ENCODE data around the gene MAGI3.
"Not testable (repeated sequence)": the region's sequence is repeated elsewhere in the genome, so short reads cannot be mapped to it uniquely, and the experiment has no call there.

- not testable (repeated sequence) for TF ChIP-seq POLR2A (IDR thresholded peaks at IDR 0.05; ENCODE audit: low read length); GATA1 (IDR thresholded peaks at IDR 0.05; ENCODE audit: low read depth, low read length)
Measured at GRCh38 chr1:113509766-113510165, 119.5 kb downstream of the MAGI3 start.

Measured in erythroblast (primary cell).